Measurements from ENCODE around the gene SGMS1.
"Not testable (repeated sequence)": the region's sequence is repeated elsewhere in the genome, so short reads cannot be mapped to it uniquely, and the experiment has no call there.

Gene SGMS1

DNA sequence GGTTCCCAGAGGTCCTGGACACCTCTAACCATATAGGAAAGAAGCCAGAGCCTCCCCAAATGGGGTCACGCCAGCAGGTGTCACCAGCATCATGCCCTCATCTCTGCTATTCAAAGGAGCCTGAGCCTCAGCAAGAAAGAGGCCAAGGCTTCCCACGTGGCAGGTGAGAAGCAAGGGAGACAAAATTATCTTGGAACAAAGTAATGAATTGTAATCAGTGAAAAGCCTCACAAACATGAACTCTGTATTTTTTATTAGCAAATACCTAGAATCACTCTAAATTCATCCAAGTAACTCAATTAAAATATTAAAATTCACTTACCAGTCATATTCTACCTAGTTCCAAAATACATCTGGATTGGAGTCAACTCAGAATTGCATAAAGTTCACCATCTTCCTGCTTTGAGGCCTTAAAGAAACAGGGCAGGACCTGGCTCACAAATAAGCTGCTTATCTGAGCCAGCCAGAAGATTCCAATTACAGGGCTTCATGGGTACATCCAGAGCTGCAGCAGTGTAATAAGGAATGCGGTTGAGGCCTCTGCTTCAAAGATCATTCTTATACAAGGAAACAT, 68.7 kb downstream of the SGMS1 start:
- DNase-seq, result peak; percentile 59

GRCh38 chr10:50554376-50554994, 69.3 kb downstream of the SGMS1 start:
- DNase-seq, result no peak

DNA sequence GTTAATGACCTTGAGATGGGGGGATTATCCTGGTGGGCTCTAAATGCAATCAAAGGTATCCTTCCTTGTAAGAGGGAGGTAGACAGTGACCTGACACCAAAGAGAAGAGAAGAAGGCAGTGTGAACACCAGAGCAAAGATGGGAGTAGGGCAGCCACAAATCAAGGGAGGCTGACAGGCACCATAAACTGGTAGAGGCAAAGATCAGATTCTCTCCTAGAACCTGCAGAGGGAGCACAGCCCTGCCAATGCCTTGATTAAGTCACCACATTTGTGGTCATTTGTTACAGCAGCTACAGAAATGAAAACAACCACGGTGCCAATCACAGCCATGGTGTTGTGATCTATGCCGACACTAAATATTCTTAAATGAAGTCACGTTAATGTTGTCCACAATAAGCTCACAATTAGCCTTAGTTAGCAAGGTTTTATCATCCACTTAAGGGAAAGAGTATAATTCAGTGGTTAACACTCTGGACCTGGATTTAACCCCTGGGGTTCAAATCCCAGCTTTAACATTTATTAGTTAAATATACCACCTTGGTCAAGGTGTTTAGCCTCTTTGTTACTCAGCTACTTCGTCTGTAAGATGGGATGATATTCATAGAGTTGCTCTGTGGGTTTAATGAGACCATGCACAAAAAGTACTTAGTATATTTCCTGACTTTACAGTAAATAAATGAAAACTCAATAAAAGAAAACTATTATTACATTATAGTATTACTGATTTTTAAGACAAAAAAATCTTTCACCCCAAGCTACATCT, 70.8 kb downstream of the SGMS1 start:
- DNase-seq, result peak; percentile 17

DNA sequence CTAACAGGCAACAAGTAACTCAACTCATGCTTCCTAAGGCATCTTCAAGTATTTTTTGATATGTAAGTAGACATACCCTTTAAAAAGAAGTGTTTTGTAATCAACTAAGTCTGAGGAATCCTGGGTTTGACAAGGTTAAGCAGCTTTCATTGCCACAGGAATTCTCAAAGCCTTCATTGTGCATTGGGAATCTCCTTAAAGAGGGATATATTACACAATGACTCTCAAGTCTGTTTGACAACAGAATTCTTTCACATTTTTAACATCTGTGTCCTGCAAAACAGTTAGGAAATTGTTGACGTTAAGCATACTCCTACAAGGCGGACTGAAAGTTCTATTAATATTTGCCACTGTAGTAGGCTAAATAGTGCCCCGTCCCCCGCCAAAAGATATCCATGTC, 71.4 kb downstream of the SGMS1 start:
- peak; percentile 36 for DNase-seq

GRCh38 chr10:50551894-50552293, 71.9 kb downstream of the SGMS1 start:
- no peak for DNase-seq

DNA sequence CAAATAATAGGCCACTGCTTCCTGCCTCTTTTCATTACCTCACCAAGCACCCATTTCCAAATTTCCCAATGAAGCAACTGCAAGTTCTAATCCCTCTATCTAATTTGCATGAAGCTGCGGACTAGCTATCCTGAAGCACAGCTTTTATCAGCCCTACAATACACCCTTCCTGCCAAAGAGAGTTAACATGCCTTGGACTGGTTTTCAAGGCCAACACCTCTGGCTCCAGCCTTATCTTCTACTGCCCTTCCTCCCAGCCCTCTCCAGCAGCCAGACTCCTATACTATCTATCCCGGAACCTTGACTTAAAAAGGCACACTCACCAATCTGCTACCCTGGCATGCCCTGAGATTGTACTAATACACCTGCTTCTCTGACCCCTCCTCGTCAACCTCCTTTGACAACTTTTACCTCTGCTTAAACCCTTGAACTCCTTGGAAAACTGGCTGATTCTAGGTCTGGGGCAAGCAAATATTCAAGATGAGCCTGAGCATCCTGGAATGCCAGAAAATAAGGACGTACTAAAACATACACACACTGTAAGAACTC, 73.4 kb downstream of the SGMS1 start:
- no peak for DNase-seq

DNA sequence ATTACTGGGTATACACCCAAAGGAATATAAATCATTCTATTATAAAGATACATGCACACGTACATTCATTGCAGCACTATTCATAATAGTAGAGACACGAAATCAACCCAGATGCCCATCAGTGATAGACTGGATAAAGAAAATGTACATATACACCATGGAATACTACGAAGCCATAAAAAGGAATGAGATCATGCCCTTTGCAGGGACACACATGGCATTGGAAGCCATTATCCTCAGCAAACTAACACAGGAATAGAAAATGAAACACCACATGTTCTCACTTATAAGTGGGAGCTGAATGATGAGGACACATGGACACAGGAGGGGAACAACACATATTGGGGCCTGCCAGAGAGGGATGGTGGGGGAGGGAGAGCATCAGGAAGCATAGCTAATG, 74.6 kb downstream of the SGMS1 start:
- DNase-seq, result not testable (repeated sequence)

GRCh38 chr10:50548481-50548880, 75.3 kb downstream of the SGMS1 start:
- not testable (repeated sequence) for DNase-seq

DNA sequence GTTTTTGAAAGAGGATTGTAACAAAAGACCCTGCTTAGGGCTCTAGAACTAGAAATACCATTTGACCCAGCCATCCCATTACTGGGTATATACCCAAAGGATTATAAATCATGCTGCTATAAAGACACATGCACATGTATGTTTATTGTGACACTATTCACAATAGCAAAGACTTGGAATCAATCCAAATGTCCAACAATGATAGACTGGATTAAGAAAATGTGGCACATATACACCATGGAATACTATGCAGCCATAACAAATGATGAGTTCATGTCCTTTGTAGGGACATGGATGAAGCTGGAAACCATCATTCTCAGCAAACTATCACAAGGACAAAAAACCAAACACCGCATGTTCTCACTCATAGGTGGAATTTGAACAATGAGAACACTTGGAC, 77.5 kb downstream of the SGMS1 start:
- not testable (repeated sequence) for DNase-seq

DNA sequence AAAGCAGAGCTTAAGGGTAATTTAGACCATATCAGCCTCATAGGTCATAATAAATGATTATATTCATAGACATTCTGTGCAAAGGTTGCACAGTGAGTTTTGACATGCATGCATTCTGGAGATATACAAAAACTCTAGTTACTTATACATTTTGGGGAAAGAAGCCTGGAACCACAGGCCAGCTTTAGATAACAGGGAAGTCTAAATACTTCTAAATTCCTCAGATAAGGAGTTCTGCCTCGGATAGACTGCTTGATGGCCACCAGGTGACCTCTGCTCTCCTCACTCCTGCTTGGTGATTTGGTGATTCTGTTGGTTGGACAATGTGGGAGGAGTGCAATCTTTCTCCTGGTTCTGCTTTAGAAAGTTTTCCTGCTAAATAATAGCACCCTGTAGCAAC, 77.9 kb downstream of the SGMS1 start:
- no peak for DNase-seq

DNA sequence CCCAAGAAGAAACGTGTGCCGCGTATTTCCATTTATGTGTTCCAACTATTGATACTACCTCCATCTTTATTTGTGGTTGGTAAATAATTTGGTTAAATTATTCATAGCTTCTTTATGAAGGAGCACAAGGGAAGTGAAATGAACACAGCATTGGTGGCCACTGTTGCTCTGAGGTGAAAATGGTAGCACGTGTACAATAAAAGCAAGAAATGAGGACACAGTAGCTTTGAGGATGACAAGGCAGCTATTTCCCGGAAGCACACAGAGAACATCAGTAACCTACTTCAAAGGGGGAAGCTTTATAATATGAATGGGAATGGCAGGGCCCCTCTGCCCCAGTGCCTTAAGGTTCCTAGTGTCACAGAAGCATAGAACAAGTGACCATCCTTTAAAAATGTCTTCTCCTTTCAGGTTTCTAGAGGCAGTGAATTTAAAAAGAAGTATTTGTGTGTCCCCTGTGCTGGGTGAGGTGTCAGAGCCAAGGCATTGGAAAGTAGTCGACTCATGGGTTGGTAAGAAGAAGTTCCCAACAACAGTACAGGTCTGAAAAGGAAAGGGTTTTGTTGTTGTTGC, 78.8 kb downstream of the SGMS1 start:
- no peak for DNase-seq

DNA sequence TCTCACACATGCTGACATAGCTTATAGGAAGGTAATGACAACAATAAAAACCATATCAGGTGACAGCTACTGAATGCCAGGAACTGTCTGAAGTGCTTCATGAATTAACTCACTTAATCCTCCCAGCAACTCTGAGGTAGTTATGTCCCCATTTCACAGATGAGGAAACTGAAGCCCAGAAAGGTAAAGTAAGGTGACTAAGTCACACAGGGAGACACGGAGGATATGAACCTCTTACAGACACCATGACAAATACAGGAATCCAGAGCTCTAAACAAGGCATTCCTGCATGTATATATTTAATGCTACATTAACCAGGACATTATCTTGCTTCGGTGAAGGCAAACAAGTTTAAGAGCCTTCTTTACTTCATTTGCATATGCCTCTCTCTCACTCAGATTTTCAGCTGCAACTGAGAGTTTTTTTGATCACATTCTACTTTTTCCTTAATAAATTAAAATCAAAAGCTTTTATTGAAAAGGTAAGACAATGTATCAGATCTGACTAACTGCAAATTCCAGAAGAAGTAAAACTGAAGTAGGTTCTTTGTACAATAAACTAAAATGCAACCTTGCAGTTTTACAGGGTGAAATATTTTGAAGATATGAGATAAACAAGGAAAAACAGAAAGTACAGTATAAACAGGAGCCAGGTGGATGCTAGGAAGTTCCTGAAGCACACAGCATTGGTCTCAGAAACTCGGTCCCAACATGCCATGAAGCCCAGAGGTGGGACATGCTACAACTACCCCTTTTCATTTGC, 79.5 kb downstream of the SGMS1 start:
- DNase-seq, result no peak

GRCh38 chr10:50542871-50543270, 80.9 kb downstream of the SGMS1 start:
- DNase-seq, result no peak

DNA sequence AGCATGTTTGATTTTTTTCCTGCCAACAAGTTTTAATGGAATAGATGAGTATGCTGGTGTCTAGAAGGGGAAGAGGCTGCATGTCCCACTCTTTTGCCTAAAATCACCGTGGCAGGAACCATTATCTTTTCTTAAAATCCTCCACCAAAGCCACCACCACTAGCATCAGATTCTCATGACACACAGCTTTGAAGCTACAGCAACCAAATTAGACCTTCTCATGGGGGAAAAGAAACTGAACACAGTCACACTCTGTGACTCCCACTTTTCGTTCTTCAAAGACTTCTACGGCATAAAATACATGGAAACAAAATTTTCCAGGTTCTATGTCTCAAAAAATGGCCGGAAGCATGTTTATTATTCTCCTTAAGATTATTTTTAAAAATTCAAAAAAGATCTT, 81.8 kb downstream of the SGMS1 start:
- DNase-seq, result no peak

GRCh38 chr10:50541317-50541716, 82.4 kb downstream of the SGMS1 start:
- DNase-seq, result no peak

DNA sequence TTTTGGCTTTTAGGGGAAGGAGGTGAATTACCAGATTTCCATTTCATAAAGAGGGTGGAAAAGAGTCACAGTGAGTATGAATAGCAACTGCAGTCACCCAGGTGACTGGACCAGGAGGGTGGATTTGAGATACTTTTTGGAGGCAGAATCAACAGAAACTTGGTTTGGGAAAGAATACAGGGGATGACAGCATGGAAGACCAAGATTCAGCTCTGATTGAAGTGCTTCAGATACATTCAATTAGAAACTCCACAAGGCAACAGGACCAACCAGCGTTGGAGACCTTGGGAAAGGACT, 83.0 kb downstream of the SGMS1 start:
- DNase-seq, result no peak

DNA sequence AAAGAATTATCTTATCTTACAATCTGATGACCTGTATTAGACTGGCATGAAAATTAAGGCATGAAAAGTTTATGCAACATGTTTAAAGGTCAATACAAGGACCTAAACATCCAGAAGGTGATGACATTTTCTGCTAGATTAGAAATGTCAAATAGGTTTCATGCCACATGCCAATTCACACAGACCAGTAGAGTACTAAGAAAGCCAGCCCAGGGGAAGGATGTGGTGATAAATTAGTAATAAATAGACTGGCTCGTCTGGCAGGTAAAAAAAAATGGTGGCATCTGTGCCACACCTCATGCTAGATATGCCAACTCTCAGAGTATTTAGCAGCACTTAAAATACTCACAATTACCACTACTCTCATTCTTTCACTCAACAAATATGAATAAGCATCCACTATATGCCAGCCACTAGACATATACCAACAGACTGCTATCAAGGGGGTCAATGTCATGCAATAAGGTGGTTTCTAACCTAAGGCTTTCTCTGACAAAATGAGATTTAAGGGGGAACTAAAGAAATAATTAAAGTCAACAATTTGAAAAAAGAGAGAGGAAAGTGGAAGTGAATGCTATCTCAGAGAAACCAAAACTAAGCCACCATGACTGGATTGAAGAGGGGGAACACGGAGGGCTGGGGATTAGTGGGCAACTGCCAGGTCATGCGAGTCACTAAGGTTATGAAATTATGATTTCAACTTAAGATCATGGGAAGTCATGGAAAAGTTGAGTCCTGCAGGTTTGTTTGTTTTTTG, 83.5 kb downstream of the SGMS1 start:
- DNase-seq, result no peak

DNA sequence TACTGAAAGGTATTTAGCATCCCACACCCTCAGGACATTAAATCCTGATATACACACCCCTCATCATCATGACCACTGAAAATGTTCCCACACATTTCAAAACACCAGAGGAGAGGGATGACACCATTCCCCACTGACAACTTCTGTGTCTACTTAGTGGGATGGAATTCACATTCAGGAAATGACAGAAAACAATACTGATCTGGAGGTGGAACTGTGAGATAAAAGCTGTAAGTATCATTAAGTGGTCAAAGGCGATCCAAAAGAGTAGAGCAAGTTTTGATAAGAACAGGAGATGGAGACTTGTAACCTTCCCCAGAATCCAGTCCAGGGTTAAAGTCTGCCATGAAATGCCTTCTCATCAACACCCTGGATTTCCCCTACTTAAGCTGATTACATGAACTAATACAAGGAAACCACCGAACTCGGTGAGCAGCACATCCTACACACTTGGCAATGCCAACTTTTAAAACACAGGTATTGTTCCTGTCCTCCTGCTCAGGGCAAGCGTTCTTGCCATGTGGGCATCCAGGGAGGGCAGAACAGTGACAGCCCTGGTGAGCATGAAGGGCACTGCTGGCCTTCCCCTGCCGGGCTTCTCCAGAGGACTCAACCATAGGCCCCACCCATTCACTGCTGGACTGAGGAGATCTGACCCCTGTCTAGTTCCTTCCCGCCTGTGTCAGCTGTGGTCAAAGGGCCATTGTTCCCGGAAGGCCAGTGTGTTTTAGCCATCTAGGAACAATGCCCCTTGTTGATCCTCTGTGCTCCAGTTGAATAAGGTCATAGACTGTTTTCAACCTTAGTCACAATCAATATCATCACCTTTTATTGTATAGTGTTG, 85.0 kb downstream of the SGMS1 start:
- no peak for DNase-seq

GRCh38 chr10:50536617-50537240, 87.0 kb downstream of the SGMS1 start:
- DNase-seq, result peak; percentile 33

GRCh38 chr10:50534748-50535376, 88.9 kb downstream of the SGMS1 start:
- DNase-seq, result peak; percentile 72

Data from fibroblast of skin of back (primary cell).